Neural crest cell (in vitro differentiated cells): ENCODE results near the gene CDH3. TPM values are rescaled to one million over a fixed set of nuclear protein-coding genes. Genes with fewer than 3 reads are reported as not detected.

Source experiments
- DNase-seq: peaks from one replicate; pipeline ENCODE4 v3.0.0; 2021; ENCODE audit warnings: low read depth, mixed read lengths, low spot score
- H3K27ac Mint-ChIP-seq: one replicate; pipeline ENCODE4 v1.8.0; 2021; ENCODE audit warnings: mild to moderate bottlenecking, mixed read lengths; ENCODE audit not compliant: unreplicated experiment
- H3K27me3 Mint-ChIP-seq: 2 replicates; pipeline ENCODE4 v1.8.0; 2021; ENCODE audit warnings: low read depth, mild to moderate bottlenecking, mixed read lengths
- H3K36me3 Mint-ChIP-seq: 2 replicates; pipeline ENCODE4 v1.8.0; 2021; ENCODE audit warnings: low read depth, mild to moderate bottlenecking, mixed read lengths
- H3K4me1 Mint-ChIP-seq: 2 replicates; pipeline ENCODE4 v1.8.0; 2021; ENCODE audit warnings: mixed read lengths
- H3K4me3 Mint-ChIP-seq: one replicate; pipeline ENCODE4 v1.8.0; 2021; ENCODE audit warnings: mild to moderate bottlenecking, mixed read lengths
- H3K9me3 Mint-ChIP-seq: 2 replicates; pipeline ENCODE4 v1.8.0; 2021; ENCODE audit warnings: mixed read lengths
- total RNA-seq: library from RNA; stranded (reverse); gene quantifications from 2 replicates; pipeline ENCODE4 v1.2.1, GENCODE V29; 2021
- TF ChIP-seq, protein P1 (sequence below): fragments of 200-600 bp; sonication (generic); conservative IDR thresholded peaks from 2 replicates; pipeline ENCODE4 v1.5.0; 2021; ENCODE audit warnings: antibody characterized with exemption, mild to moderate bottlenecking

Gene CDH3
- total RNA-seq, 1 donor from 2014 or later = 4.3 TPM

DNA sequence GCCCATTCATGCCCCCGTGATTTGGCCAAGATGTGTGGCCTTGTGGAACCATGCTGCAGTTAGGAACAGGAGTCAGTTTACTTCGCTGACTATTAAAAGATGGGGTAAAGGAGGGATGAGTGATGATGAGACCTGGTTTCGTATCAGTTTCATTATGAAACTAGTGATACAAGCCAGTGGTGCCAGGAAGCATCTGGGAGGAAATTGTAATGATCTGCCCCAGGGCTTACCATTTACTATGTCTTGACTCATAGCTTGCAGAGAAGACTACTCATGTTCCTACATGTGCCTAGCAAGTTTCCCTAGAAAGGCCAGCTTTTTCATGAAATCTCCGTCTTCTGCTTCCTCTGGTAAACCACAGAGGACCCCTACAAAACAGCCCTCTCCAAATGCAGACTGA is 23.2 kb downstream of the CDH3 start:
- H3K4me3 Mint-ChIP-seq = no peak overlapping the region
- no peaks in the 10 kb centered on the region for H3K4me1 Mint-ChIP-seq
- TF ChIP-seq, protein P1, sequence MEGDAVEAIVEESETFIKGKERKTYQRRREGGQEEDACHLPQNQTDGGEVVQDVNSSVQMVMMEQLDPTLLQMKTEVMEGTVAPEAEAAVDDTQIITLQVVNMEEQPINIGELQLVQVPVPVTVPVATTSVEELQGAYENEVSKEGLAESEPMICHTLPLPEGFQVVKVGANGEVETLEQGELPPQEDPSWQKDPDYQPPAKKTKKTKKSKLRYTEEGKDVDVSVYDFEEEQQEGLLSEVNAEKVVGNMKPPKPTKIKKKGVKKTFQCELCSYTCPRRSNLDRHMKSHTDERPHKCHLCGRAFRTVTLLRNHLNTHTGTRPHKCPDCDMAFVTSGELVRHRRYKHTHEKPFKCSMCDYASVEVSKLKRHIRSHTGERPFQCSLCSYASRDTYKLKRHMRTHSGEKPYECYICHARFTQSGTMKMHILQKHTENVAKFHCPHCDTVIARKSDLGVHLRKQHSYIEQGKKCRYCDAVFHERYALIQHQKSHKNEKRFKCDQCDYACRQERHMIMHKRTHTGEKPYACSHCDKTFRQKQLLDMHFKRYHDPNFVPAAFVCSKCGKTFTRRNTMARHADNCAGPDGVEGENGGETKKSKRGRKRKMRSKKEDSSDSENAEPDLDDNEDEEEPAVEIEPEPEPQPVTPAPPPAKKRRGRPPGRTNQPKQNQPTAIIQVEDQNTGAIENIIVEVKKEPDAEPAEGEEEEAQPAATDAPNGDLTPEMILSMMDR = no peak
- no peaks in the 10 kb centered on the region for H3K36me3 Mint-ChIP-seq
- H3K27me3 Mint-ChIP-seq = no peaks in the 10 kb centered on the region
- H3K27ac Mint-ChIP-seq = no peak overlapping the region
- no peaks in the 10 kb centered on the region for H3K9me3 Mint-ChIP-seq
- DNase-seq = no peak

GRCh38 chr16:68676113-68676860 is 31.2 kb downstream of the CDH3 start:
- Mint-ChIP-seq H3K4me1 (no peaks in the 10 kb centered on the region), H3K4me3 (no peak overlapping the region), H3K36me3 (no peaks in the 10 kb centered on the region), H3K27me3 (no peaks in the 10 kb centered on the region), H3K27ac (peak overlapping the region; percentile 62), H3K9me3 (peaks cover 3% of the 10 kb centered on the region)
- TF ChIP-seq, protein P1 = no peak
- DNase-seq = no peak

- Mint-ChIP-seq H3K36me3 (no peaks in the 10 kb centered on the region), H3K4me3 (no peak overlapping the region), H3K27me3 (no peaks in the 10 kb centered on the region), H3K9me3 (no peaks in the 10 kb centered on the region), H3K27ac (no peak overlapping the region), H3K4me1 (no peaks in the 10 kb centered on the region)
- no peak for DNase-seq
- TF ChIP-seq, protein P1 = no peak
These were observed 35.9 kb downstream of the CDH3 start for GRCh38 chr16:68681038-68681437.

- TF ChIP-seq, protein P1 = no peak
- Mint-ChIP-seq H3K9me3 (no peaks in the 10 kb centered on the region), H3K27ac (no peak overlapping the region), H3K36me3 (no peaks in the 10 kb centered on the region), H3K27me3 (no peaks in the 10 kb centered on the region), H3K4me1 (no peaks in the 10 kb centered on the region), H3K4me3 (no peak overlapping the region)
- DNase-seq = no peak
These were observed 40.8 kb downstream of the CDH3 start for GRCh38 chr16:68685685-68686478.

DNA sequence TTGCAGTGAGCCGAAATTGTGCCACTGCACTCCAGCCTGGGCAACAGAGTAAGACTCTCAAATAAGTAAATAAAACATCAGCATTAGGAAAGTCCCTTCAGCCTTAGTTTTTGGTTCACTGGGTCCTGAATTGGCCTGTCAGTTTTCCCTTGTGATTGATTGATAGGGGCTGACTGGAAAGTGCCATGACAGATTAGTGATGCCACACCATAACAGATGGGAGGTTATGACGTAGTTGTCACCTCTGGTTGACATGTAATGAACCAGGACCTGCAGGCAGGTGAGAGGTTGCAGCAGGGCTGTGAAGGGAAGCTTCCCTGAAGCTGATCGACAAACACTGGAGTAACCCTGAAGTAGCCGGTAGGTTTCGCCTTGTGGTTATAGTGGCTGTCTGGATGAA is 41.8 kb downstream of the CDH3 start:
- Mint-ChIP-seq H3K36me3 (no peaks in the 10 kb centered on the region), H3K4me1 (no peaks in the 10 kb centered on the region)
- TF ChIP-seq, protein P1 = no peak

More for the DNA sequence above, 41.8 kb downstream of the CDH3 start:
- no peak for DNase-seq
- Mint-ChIP-seq H3K9me3 (no peaks in the 10 kb centered on the region), H3K4me3 (no peak overlapping the region), H3K27ac (no peak overlapping the region), H3K27me3 (no peaks in the 10 kb centered on the region)
